Glomerular visceral epithelial cell (primary cell): ENCODE measurements around the gene DCHS2.

Experiments
- DNase-seq: peaks from one replicate; pipeline ENCODE4 v3.0.0-alpha.2; 2016; ENCODE audit errors: extremely low spot score

DCHS2 gene

GRCh38 chr4:154390324-154390723 lies 101.3 kb downstream of the DCHS2 start:
- no peak for DNase-seq

GRCh38 chr4:154389148-154389547 lies 102.5 kb downstream of the DCHS2 start:
- DNase-seq: no peak

GRCh38 chr4:154384012-154384411 lies 107.6 kb downstream of the DCHS2 start:
- no peak for DNase-seq

- DNase-seq: no peak
These were observed 115.1 kb downstream of the DCHS2 start for GRCh38 chr4:154376486-154376885.

GRCh38 chr4:154368060-154368459 lies 123.5 kb downstream of the DCHS2 start:
- no peak for DNase-seq

- DNase-seq: no peak
These were observed 123.9 kb downstream of the DCHS2 start for GRCh38 chr4:154367659-154368058.

- DNase-seq: no peak
These were observed 124.6 kb downstream of the DCHS2 start for GRCh38 chr4:154366956-154367355.

GRCh38 chr4:154364066-154364845 lies 127.3 kb downstream of the DCHS2 start:
- DNase-seq: no peak

GRCh38 chr4:154361450-154361849 lies 130.1 kb downstream of the DCHS2 start:
- no peak for DNase-seq

- no peak for DNase-seq
These were observed 131.1 kb downstream of the DCHS2 start for GRCh38 chr4:154360491-154360890.

- no peak for DNase-seq
These were observed 136.7 kb downstream of the DCHS2 start for GRCh38 chr4:154354883-154355282.

- DNase-seq: peak; percentile 18
These were observed 141.8 kb downstream of the DCHS2 start for GRCh38 chr4:154349829-154350228.

GRCh38 chr4:154348657-154349056 lies 142.9 kb downstream of the DCHS2 start:
- DNase-seq: no peak

- no peak for DNase-seq
These were observed 146.2 kb downstream of the DCHS2 start for GRCh38 chr4:154345359-154345758.

- DNase-seq: no peak
These were observed 146.9 kb downstream of the DCHS2 start for GRCh38 chr4:154344686-154345085.

GRCh38 chr4:154343651-154344050 lies 147.9 kb downstream of the DCHS2 start:
- no peak for DNase-seq

- DNase-seq: no peak
These were observed 150.2 kb downstream of the DCHS2 start for GRCh38 chr4:154341448-154341847.

- DNase-seq: no peak
These were observed 156.0 kb downstream of the DCHS2 start for GRCh38 chr4:154335588-154335987.

- DNase-seq: no peak
These were observed 158.7 kb downstream of the DCHS2 start for GRCh38 chr4:154332681-154333421.

GRCh38 chr4:154329939-154330338 lies 161.7 kb downstream of the DCHS2 start:
- DNase-seq: no peak

GRCh38 chr4:154329268-154329868 lies 162.2 kb downstream of the DCHS2 start:
- DNase-seq: peak; percentile 16

- DNase-seq: no peak
These were observed 163.6 kb downstream of the DCHS2 start for GRCh38 chr4:154328030-154328429.

- DNase-seq: no peak
These were observed 171.1 kb downstream of the DCHS2 start for GRCh38 chr4:154320521-154320920.
